Body of pancreas (tissue), 4 donors: ENCODE measurements around the gene CYP4F2.

Experiments
- POLR2A ChIP-seq, 3 donors: fragments of 450-650 bp; IDR thresholded peaks; one replicate each; pipeline ENCODE4 v1.6.1; 2016; ENCODE audit warnings: antibody characterized with exemption in 3 of 3, mild to moderate bottlenecking in 2 of 3
- TF ChIP-seq, protein P1 (sequence below), 7 experiments: fragments of 450-650 bp in 4 of 7; fragments of 200-600 bp in 3 of 7; sonication (generic) in 3 of 7; IDR thresholded peaks; one replicate each; pipeline ENCODE4 v1.5.1; 2016 to 2019; ENCODE audit warnings: antibody characterized with exemption in 7 of 7

DNA sequence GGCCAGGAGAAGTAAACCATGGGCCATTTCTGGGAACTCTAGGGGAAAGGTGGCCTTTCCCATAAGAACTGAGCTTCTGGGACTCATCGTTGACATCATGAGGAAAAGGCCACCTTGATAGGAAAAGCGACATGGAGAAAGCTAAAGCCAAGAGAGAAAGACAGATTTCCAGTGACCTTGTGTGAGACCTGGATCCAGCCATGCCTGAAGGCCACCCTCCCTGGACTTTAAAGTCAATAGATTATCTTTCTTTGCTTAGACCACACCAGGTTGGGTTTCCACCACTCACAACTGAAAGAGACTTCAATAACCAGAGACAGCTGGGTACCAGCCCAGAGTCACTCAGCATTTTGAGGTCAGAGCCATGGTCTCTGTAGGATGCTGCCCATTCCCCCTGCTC, 3.5 kb downstream of the CYP4F2 start:
- TF ChIP-seq POLR2A (IDR thresholded peaks at IDR 0.05) = no peak
- TF ChIP-seq, protein P1, sequence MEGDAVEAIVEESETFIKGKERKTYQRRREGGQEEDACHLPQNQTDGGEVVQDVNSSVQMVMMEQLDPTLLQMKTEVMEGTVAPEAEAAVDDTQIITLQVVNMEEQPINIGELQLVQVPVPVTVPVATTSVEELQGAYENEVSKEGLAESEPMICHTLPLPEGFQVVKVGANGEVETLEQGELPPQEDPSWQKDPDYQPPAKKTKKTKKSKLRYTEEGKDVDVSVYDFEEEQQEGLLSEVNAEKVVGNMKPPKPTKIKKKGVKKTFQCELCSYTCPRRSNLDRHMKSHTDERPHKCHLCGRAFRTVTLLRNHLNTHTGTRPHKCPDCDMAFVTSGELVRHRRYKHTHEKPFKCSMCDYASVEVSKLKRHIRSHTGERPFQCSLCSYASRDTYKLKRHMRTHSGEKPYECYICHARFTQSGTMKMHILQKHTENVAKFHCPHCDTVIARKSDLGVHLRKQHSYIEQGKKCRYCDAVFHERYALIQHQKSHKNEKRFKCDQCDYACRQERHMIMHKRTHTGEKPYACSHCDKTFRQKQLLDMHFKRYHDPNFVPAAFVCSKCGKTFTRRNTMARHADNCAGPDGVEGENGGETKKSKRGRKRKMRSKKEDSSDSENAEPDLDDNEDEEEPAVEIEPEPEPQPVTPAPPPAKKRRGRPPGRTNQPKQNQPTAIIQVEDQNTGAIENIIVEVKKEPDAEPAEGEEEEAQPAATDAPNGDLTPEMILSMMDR (IDR thresholded peaks at IDR 0.05) = no peak
